Upper lobe of right lung (tissue), 1 donor: ENCODE measurements around the gene FAM50A. TPM values are rescaled to one million over a fixed set of nuclear protein-coding genes. Genes with fewer than 3 reads are reported as not detected.
"Not testable (repeated sequence)": the region's sequence is repeated elsewhere in the genome, so short reads cannot be mapped to it uniquely, and the experiment has no call there.

Source experiments
- ATAC-seq: fragments of 200-7000 bp; cut with Tn5 transposase; one replicate; pipeline ENCODE4 v1.9.1; 2020; ENCODE audit warnings: mild to moderate bottlenecking, moderate library complexity
- DNase-seq: peaks from one replicate; pipeline ENCODE4 v3.0.0-alpha.2; 2020
- H3K27ac ChIP-seq: fragments of 200-600 bp; one replicate; pipeline ENCODE4 v1.8.0; 2022
- H3K27me3 ChIP-seq: fragments of 200-600 bp; one replicate; pipeline ENCODE4 v1.8.0; 2022; ENCODE audit warnings: mild to moderate bottlenecking
- H3K36me3 ChIP-seq: fragments of 200-600 bp; one replicate; pipeline ENCODE4 v1.8.0; 2022
- H3K4me1 ChIP-seq: fragments of 200-600 bp; one replicate; pipeline ENCODE4 v1.8.0; 2022
- H3K4me3 ChIP-seq: fragments of 200-600 bp; one replicate; pipeline ENCODE4 v1.8.0; 2022; ENCODE audit warnings: mild to moderate bottlenecking
- H3K9me3 ChIP-seq: fragments of 200-600 bp; one replicate; pipeline ENCODE4 v1.8.0; 2022
- intact Hi-C: fragments of 100-400 bp; cut with DNase I; formaldehyde crosslinking; loops from one replicate; pipeline ENCODE4 v1.11.0; 2022
- total RNA-seq: library from RNA; stranded (reverse); fragmentation: NEBNext Ultra II Directional; extraction: Animal tissue kit (Norgen Biotek cat#: 25700); gene quantifications from one replicate; pipeline ENCODE4 v1.2.1, GENCODE V29; 2021
- TF ChIP-seq, protein P1 (sequence below): fragments of 200-600 bp; IDR thresholded peaks from one replicate; pipeline ENCODE4 v1.8.0; 2022; ENCODE audit warnings: antibody characterized with exemption
- donor health status: DM: no; HTN: yes; CAD: no; lungs with severe emphysema.

Gene FAM50A
- total RNA-seq, 1 donor from 2014 or later = 82.0 TPM

DNA sequence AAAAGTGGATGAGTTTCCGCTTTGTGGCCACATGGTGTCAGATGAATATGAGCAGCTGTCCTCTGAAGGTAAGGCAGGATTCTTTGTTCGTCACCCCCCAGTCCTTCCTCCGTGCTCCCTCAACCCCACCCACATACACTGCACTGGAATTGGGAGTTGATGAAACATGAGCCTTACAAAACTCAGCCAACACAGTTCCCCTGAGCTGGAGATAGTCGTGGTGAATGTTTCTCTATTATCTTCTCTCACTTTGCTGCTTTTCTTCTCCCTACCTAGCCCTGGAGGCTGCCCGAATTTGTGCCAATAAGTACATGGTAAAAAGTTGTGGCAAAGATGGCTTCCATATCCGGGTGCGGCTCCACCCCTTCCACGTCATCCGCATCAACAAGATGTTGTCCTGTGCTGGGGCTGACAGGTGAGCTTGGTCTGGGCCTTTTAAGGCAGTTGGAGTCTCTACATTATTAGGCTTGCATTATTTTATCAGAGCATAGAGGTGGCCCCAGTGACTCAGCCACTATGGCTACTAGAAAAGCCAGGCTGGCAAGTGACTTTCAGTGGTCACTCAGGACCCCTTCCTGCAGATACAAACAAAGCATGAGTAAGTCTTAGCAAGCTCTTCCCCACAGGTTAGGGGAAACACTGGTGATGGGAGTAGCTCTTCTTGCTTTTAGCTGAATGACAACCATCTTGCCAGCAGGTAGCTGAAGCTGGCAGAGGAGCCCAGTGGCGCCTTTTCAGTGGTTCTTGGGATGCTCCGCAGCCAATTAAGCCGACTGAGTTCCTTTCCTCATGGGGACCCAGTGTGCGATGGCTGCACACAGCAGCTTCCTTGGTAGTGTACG lies 44.2 kb upstream of the FAM50A start:
- H3K27me3 ChIP-seq = no peaks in the 10 kb centered on the region
- no peak for ATAC-seq
- intact Hi-C loops = no loop called here
- DNase-seq = no peak
- H3K9me3 ChIP-seq = no peaks in the 10 kb centered on the region
- peaks cover 3% of the 10 kb centered on the region for H3K4me1 ChIP-seq
- peaks cover 15% of the 10 kb centered on the region for H3K36me3 ChIP-seq
- TF ChIP-seq, protein P1, sequence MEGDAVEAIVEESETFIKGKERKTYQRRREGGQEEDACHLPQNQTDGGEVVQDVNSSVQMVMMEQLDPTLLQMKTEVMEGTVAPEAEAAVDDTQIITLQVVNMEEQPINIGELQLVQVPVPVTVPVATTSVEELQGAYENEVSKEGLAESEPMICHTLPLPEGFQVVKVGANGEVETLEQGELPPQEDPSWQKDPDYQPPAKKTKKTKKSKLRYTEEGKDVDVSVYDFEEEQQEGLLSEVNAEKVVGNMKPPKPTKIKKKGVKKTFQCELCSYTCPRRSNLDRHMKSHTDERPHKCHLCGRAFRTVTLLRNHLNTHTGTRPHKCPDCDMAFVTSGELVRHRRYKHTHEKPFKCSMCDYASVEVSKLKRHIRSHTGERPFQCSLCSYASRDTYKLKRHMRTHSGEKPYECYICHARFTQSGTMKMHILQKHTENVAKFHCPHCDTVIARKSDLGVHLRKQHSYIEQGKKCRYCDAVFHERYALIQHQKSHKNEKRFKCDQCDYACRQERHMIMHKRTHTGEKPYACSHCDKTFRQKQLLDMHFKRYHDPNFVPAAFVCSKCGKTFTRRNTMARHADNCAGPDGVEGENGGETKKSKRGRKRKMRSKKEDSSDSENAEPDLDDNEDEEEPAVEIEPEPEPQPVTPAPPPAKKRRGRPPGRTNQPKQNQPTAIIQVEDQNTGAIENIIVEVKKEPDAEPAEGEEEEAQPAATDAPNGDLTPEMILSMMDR = no peak
- H3K4me3 ChIP-seq = peak overlapping the region; percentile 71
- peak overlapping the region; percentile 98 for H3K27ac ChIP-seq

DNA sequence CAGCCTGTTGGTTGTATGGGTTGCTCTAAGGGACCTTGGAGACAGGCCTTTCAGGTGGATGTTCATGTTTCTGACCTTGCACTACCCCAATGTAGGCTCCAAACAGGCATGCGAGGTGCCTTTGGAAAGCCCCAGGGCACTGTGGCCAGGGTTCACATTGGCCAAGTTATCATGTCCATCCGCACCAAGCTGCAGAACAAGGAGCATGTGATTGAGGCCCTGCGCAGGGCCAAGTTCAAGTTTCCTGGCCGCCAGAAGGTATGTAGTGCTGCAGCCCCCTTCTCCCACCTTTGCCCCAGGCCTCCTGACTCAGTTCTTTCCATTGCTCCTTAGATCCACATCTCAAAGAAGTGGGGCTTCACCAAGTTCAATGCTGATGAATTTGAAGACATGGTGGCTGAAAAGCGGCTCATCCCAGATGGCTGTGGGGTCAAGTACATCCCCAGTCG lies 43.5 kb upstream of the FAM50A start:
- ATAC-seq, DNase-seq, H3K9me3 ChIP-seq, H3K27me3 ChIP-seq, H3K27ac ChIP-seq, H3K4me1 ChIP-seq, intact Hi-C loops: not testable (repeated sequence)
- Histone ChIP-seq H3K4me3 (peak overlapping the region; percentile 71), H3K36me3 (peaks cover 15% of the 10 kb centered on the region)

DNA sequence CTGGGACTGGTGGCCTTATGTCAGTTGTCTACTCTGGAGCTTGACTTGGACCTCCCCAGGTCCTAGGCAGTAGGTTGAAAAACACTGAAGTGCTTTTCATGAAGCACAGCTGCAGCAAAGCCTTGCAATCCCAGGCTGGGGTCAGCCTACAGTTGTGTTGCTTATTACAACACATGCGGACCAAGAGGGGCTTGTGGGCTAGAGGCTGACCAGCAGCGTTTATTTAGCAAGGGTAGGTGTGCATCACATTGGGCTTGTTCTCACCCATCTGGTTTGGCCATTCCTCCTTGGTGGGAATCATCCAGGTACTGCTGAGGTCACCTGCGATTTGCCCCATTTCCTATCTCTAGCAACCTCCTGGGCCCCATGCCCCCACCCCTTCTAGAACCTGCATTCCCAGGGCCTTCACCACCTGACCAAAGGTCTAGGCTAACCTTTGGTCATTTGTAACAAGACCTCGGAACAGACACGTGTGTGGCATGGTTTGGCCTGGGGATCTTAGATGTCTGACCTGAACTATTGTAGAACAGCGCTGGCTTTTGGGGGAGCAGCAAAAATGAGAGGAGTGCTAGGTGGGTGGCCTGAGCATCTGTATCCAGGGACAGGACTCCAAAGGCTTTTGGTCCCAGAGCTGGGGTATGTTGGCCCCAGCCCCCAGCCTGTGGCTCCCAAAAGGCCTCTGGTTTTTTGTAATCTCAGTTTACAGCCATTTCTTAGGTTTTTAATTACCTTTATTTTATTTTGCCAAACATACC lies 42.7 kb upstream of the FAM50A start:
- H3K27ac ChIP-seq = no peak overlapping the region
- ATAC-seq (no peak), DNase-seq (no peak)
- intact Hi-C loops = no loop called here
- TF ChIP-seq, protein P1 = no peak
- H3K4me1 ChIP-seq = peaks cover 3% of the 10 kb centered on the region
- H3K27me3 ChIP-seq = no peaks in the 10 kb centered on the region
- peaks cover 15% of the 10 kb centered on the region for H3K36me3 ChIP-seq
- H3K4me3 ChIP-seq = no peak overlapping the region
- no peaks in the 10 kb centered on the region for H3K9me3 ChIP-seq

DNA sequence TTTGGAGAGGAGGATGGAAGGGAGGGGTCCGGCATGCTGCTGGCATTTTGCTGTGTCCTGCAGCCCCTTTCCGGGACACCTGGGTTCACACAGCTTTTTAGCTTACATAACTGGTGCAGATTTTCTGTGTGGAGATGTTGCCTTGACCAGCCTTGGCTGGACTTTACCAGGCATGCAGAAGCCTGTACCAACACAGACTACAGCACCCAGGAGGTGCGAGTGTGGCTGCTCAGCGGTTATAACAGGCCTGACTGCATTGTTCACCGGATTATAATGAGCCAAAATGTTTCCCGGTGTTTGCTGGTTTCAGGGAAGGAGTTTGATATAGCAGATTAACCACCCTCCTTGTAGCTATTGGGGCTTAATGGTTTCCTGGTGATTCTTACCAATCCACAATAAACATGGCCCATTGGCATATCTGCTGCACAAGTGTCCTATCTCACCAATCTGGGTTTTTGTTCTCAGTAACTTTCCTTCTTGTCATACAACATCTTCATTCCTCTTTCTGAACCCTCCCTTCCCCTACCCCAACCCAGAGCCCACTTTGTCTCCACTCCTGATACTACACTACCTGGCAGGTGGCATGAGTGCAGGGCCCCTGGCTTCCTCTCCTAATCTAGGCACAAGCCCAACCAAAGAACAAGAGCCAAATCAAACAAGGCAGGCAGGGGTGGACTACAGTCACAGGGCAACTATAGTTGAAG lies 41.9 kb upstream of the FAM50A start:
- no peaks in the 10 kb centered on the region for H3K9me3 ChIP-seq
- H3K36me3 ChIP-seq = peaks cover 15% of the 10 kb centered on the region
- intact Hi-C loops = no loop called here
- no peak overlapping the region for H3K4me3 ChIP-seq
- no peaks in the 10 kb centered on the region for H3K27me3 ChIP-seq
- H3K27ac ChIP-seq = no peak overlapping the region
- no peak for DNase-seq
- ATAC-seq = no peak
- peaks cover 3% of the 10 kb centered on the region for H3K4me1 ChIP-seq
- TF ChIP-seq, protein P1 = no peak

DNA sequence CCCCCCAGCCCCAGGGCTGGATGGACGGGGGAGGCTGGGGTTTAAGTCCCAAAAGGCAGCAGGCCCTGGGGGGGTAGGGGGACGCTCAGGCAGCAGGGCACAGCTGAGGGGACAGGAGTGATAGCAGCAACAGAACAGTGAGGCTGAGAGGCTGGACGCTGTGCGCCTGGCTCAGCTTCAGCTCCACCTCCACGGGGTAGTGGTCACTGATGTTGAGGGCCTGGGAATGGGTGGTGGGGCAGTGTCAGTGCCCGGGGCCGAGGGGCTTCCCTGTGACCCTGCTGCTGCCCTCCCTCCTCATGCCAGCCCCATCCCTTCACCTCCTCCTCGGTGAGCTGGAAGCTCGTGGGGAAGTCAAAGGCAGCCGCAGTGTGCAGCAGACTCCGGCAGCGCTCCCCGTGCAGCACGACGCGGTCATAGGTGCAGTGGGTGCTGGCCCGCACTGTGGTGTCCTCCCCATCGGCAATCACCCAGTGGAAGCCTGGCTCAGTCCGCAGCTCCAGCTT lies 41.3 kb upstream of the FAM50A start:
- ATAC-seq (no peak), DNase-seq (no peak)
- Histone ChIP-seq H3K4me3 (no peak overlapping the region), H3K36me3 (peaks cover 15% of the 10 kb centered on the region), H3K27me3 (no peaks in the 10 kb centered on the region), H3K27ac (no peak overlapping the region), H3K9me3 (no peaks in the 10 kb centered on the region), H3K4me1 (peaks cover 3% of the 10 kb centered on the region)
- TF ChIP-seq, protein P1 = no peak
- intact Hi-C loops = no loop called here
